GM21381 (cell line): ENCODE measurements around the gene FAM50A.

Experiments used
- ATAC-seq: cut with Tn5 transposase; IDR thresholded peaks from one replicate; pipeline ENCODE4 v1.9.1; 2021; ENCODE audit warnings: mild to moderate bottlenecking, moderate library complexity; ENCODE audit not compliant: unreplicated experiment

Gene FAM50A

DNA sequence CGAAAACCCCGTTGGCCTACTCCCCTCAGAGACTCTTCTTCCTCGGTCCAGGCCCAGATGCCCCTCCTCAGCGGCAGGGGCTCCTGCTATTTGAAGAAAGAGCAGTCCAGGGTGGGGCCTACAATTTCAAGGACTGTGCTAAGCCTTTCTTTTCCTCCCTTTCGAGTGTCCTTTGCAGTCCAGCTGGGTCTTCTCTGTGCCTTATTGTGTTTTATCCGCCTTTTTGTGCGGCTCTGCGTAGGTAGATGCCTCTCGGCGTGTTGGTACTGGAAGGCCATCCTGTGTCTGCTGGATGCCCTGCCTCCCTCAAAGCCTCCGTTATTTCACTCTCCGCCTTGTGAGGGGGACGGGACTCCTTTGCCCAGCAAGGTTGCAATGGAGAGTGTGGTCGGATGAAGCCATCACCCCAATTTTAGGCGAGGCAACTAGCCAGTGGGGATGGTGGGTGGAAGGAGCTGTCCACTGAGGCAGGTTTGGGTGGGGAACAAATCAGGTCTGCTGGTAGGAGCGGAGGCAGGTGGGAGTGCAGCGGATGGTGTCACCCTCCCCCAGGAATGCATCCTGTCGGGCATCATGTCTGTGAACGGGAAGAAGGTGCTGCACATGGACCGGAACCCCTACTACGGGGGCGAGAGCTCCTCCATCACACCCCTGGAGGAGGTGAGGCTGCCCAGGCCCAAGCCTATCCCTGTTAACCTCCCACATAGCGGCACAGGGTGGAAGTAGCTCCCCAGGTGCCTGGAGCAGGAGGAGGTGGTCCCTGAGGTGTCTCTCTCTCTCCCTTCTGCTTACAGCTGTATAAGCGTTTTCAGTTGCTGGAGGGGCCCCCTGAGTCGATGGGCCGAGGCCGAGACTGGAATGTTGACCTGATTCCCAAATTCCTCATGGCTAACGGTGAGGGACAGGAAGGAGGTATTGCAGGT is 5.7 kb upstream of the FAM50A start:
- no peak for ATAC-seq

DNA sequence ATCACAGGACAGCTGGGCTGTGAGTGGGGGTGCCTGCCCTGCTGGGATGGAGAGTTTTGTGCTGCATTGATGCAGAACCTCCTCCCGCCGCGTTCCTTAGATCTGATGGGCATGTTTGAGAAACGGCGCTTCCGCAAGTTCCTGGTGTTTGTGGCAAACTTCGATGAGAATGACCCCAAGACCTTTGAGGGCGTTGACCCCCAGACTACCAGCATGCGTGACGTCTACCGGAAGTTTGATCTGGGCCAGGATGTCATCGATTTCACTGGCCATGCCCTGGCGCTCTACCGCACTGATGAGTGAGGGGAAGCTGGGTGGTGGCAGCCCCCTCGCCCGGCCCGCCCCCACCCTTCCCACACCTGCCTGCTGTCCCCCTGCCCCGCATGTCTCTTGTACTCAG is 4.1 kb upstream of the FAM50A start:
- ATAC-seq, result no peak

DNA sequence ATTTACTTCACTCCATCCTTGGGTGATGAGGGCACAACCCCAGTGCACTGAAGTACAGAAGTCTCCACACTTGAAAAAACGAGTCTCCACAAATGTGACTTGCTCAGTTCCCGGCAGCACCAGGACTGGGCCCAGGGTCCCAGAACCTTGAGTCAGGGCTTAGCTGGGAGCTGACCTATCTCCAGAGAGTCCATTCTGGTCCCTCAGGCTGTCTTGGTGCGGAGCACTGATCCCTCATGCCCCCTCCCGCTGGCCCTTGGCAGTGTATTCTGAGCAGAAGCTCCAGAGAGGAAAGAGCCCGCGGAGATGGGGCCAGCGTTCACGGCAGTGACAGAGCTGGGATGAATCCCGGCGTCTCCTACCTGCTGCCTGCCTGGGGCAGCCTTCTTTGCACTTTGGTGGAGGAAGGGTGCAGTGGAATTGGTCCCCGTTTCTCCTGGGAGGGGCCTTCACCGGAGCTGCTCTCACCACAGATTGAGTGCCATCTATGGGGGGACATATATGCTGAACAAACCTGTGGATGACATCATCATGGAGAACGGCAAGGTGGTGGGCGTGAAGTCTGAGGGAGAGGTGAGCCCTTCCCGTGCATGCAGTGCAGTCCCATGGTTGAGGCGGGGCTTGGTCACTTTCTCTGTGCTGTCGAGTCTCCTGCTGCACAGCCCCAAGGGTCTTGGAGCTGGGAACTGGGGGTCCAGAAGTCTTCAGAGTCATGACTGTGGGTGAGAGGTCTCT is 3.2 kb upstream of the FAM50A start:
- ATAC-seq, result no peak

DNA sequence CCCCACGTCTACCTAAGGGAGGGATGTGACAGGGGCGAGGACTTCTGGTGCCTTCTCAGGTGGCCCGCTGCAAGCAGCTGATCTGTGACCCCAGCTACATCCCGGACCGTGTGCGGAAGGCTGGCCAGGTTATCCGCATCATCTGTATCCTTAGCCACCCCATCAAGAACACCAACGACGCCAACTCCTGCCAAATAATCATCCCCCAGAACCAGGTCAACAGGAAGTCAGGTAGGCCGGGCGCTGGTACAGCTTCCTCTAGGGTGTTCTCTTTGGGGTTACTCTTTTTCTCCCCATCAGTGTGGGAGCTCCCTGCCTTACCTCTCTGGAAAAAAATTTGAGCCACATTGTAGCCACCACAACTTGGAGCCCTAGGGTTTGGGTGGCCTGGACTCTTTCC is 2.4 kb upstream of the FAM50A start:
- no peak for ATAC-seq

DNA sequence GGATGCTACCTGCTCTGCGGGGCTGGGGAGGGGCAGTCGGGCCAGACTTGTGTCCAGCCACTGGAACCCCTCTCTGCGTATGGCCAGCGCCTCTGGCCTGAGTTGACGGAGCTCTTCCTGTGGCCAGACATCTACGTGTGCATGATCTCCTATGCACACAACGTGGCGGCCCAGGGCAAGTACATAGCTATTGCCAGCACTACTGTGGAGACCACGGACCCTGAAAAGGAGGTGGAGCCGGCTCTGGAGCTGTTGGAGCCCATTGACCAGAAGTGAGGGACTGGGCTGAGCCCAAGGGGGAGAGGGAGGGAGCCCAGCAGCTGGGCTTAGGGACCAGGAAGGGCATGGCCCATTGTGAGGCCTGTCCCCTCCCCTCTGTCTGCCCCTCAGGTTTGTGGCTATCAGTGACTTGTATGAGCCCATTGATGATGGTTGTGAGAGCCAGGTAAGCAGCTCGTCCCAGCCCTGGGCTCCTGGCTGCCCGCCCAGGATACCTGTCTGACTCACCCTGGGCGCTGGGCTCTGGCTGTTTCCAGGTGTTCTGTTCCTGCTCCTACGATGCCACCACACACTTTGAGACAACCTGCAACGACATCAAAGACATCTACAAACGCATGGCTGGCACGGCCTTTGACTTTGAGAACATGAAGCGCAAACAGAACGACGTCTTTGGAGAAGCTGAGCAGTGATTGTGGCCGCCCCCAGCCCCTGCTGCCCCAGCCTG is 1.8 kb upstream of the FAM50A start:
- no peak for ATAC-seq

DNA sequence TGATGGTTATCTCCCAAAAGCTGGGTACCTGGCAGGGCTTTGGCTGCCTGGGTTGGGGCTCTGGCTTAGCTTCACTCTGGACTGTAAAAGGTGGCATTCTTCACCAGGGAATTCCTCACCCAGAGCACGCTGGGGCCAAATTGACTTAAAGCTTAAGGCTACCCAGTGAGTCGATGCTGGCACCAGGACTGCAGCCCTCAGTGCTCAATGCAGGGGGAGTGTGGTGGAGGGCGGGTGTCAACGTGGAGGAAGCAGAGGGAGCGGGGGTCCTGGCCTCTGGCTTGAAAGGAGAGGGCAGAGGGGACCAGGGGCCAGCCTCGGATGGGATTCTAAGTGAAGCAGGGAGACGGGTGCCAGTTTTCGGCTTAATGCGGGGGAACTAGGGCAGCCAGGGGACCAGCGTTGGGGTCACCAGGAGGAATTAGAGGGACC is 446 bp upstream of the FAM50A start:
- no peak for ATAC-seq

DNA sequence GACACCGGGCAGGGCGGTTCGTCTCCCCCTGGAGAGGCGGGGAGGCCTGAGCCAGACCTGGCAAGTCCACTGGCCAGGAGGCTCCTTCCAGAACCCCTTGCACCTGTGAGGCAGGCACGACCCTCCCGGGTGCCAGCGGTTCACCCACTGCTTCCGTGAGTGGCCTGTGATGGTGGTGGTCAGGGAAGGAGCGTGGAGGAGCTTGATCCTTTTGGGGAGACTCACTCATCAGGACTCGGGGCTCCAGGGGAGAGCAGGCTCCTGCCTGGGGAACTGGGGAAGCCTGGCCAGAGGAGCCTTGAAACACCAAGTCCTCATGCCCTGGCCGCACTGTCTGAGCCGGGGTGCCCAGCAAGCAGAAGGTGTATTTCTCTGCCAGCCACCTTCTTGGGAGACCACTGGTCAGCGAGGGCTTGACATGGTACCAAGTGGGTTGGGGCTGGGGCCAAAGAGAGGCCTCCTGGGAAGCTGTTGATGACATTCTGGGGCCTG is 860 bp downstream of the FAM50A start:
- ATAC-seq, result no peak

DNA sequence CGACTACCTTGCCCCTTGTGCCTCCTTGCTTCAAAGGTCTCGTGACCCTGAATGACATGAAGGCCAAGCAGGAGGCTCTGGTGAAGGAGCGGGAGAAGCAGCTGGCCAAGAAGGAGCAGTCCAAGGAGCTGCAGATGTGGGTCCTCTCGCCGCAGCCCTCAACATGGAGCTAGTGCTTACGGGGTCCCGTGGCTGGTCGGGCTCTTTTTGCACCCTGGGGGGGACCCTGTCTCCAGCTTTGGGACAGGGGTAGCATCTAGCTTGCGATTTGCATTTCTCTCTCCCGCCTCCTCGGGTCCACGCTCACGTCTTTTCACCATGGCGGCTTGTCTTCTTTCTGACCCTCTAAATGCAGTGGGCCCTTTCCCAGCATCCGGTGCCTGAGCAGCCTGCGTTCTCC is 1.8 kb downstream of the FAM50A start:
- no peak for ATAC-seq

DNA sequence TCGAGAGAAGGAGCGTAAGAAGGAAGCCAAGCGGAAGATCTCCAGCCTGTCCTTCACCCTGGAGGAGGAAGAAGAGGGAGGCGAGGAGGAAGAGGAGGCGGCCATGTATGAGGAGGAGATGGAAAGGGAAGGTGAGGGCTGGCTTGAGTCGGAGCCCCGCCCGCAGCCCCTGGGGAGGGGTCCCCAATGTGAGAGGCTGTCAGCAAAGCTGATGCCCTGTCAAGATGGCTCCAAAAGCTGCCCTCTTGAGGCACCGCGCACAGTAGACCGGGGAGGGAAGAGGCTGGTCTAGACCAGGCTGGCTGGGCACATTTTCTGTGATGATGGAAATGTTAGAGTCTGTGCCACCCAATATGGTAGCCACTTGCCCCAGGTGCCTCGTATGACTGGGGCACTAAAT is 2.5 kb downstream of the FAM50A start:
- no peak for ATAC-seq

DNA sequence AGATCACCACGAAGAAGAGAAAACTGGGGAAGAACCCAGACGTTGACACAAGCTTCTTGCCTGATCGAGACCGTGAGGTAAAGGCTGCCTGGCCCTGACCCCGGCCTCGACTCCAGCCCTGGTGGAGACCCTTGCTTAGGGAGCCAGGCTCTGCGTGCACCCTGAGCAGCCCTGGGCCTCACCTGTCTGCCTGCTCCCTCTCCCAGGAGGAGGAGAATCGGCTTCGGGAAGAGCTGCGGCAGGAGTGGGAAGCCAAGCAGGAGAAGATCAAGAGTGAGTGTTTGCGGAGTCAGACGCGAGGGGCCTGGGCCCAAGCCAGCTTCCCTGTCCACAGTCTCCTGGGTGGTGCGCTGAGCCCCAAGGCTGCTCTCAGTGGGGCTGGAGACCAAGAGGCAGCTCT is 4.5 kb downstream of the FAM50A start:
- no peak for ATAC-seq

DNA sequence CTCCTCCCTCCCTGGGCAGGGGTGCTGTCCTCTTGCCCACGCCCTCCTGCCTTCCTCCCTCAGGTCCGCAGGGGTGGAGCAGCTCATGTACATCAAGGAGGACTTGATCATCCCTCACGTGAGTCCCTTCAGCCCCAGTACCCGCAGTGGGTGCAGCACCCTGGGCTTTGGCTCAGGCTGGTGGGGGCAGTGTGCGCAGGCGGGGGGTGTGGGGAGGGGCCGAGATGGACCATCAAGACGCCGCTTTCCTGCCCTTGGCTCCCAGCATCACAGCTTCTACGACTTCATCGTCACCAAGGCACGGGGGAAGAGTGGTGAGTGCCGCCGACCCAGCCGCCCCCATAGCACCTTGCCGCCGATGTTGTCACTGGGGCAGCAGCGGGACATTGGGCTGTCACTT is 5.7 kb downstream of the FAM50A start:
- ATAC-seq, result no peak

DNA sequence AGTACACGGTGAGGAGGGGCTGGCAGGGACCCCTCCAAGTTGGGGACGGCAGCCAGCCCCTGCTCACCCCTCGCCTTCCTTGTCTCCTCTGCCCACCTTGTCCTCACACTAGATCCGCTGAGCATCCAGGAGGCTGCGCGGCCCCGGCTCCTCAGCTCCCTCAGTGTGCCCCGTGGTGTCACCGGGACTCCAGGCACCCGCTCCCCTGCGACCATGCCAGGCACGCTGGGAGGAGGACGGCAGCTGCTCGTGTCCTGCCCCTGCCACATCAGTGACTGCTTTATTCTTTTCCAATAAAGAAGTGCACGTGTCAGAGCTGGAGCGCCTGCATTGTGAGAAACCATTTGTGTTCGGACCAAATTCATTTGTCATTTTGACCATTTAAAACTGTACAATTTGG is 6.4 kb downstream of the FAM50A start:
- no peak for ATAC-seq

DNA sequence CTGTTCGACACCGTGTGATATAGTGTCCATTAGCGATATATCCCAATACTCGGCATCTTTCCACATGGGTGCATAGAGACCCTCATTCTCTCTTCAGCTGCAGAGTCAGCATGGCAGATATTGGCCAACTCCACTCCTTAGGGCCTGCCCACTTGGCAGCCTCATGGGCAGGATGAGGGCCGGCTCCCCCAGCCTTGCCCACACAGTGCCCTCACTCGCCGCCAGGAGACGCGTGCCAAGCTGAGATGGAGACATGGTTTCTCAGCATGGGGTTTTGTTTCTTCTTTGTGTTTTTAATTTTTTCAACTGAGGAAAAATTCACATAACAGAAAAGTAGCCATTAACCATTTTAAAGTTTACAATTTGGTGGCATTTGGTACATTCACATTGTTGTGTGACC is 8.9 kb downstream of the FAM50A start:
- ATAC-seq, result no peak

DNA sequence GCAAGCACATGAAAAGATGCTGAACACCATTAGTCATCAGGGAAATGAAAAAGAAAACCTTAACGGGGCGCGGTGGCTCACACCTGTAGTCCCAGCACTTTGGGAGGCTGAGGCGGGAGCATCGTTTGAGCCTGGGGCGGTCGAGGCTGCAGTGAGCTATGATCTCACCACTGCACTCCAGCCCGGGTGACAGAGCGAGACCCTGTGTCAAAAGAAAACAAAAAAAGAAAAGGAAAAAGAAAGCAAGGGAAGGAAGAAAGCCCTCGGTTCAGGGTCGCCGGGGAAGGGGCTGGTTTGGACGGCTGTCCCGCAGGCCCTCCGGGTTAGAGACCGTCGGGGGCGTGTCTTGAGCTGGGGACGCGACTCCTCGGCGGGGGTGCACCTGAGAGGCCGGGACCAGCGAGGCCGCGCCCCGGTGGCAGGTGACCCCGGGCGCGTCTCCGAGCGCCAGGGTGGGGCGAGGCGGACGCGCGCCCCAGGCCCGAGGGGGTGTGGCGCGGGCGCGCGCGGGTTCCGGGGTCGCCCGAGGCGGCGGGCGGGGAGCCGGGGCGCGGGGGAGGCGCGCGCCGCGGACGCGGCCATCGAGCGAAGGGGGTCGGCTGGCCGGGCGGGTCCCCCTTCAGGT is 13.7 kb downstream of the FAM50A start:
- peak; percentile 58 for ATAC-seq

DNA sequence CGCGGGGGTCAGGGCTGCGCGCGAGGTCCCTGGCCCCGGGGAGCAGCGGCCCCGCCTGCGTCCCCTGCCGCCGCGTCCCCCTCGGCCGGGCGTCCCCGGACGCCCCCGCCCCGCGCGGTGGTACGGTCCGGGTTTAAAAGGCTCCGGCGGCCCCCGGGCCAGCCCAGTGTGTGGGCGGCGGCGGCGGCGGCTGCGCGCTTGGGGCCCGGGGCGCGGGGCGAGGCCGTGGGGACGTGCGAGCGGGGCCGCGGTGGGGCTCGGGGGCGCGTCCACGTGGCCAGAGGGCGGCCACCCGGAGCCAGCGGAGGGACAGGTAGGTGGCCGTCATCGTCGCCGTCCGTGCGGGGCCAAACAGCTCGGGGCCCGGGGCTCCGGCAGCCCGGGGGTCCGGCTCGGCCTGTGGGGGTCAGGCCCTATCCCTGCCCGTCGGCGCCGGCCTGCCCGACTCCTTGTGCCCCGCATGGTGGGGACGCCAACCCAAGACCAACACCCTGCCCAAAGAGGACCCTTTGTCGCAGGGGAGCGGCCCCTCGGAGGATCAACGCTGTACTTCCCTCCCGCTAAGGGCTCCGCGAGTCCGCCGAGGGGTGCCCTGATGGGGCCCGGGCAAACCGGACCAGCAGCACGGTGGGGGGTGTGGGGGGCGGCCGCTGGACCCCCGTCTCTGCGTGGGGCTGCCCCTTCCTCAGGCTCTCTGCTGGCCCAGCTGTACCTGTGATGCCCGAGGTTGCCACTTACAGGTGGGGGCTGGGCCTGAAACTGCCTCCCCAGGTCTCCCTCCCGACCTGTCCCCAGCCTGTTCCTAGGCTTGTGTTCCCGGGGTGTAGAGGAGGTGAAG is 14.4 kb downstream of the FAM50A start, which contains the start of gene PLXNA3:
PLXNA3 (plus strand) TSS at position 166 of the 838 bp plus-strand sequence. CDS start 1,903 bp downstream, outside the sequence.
- peak; percentile 61 for ATAC-seq

DNA sequence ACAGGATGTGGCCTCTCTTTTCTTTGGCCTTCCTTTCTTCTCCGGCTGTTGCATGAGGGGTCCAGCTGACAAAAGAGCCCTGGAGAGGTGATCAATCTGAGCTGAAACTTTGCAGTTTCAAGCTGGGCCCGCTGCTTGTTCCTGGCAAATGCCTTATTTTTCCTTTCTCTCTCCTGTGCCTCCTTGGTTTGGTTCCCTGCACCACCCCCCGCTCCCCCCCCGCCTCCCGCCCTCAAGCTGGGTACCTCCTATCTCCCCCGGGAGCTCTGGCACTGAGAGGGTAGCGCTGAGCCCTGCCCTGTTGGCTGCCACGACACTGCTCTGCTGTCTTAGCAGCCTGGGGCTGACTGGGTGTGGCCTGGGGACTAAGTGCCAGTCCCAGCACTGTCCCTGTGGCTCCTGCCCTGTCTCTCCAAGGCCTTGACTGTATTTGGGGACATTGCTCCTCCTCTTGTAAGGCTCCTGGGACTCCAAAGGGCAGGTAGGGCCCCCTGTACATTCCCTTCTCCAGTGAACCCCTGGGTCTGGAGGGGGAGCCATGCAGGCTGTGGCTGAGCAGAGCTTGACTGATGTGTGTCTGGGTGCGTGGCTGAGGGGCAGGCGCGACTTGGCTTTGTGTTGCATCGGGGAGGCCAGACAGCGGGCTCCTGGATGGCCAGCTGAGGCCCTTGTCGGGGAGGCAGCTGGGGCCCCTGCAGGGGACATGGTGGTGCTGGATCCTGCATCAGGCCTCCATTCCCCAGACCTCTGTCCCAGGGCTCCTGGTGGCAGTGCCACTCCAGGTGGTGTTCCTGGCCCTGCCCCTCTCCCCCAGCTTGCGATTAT is 15.2 kb downstream of the FAM50A start:
- no peak for ATAC-seq

DNA sequence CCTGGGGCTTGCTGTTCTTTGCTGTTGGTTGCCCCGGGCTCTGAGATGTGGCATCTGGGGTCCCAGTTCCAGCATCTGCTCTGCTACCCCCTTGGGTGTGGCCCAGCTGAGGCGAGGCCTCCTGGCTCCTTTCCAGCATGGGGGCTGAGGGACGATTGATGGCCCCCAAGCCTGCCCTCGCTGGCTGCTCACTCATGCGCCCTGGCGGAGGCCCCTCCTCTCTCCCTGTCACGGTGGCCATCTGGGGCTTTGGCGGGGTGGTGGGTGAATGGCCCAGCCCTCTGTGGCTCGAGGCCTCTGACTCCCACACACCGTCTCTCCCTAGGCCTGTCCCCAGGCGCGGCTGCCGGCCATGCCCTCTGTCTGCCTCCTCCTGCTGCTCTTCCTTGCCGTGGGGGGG is 15.9 kb downstream of the FAM50A start:
- no peak for ATAC-seq

DNA sequence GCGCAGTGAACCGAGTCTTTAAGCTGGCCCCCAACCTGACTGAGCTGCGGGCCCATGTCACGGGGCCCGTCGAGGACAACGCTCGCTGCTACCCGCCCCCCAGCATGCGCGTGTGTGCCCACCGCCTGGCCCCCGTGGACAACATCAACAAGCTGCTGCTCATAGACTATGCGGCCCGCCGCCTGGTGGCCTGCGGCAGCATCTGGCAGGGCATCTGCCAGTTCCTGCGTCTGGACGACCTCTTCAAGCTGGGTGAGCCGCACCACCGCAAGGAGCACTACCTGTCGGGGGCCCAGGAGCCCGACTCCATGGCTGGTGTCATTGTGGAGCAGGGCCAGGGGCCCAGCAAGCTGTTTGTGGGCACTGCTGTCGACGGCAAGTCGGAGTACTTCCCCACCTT is 16.4 kb downstream of the FAM50A start:
- ATAC-seq, result no peak

DNA sequence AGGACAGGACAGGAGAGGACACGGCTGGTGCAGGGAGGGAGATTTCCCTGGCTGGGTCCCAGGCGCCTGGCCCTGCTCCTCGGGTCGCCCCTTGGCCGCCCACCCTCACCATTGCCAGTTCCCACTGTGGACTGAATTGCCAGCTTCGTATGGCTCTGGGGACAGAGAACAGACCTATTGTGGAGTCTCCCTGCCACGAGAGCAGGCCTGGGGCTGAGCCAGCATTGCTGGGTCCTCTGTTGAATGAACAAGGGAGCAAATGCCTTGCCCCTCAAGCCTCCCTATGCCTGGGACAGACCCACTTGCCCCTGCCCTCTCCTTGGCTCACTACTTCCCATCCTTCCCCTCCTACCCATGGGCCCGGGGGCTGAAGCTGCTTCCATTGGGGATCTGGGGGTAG is 18.5 kb downstream of the FAM50A start:
- no peak for ATAC-seq
